ENCODE results near the gene UTP11. TPM values are rescaled to one million over a fixed set of nuclear protein-coding genes. Genes with fewer than 3 reads are reported as not detected.
"Not testable (repeated sequence)": the region's sequence is repeated elsewhere in the genome, so short reads cannot be mapped to it uniquely, and the experiment has no call there.

UTP11 gene
- total and polyA plus RNA-seq, 4 donors: 11.0 to 17.8 (median 11.8) TPM

- TF ChIP-seq RAD21 (IDR thresholded peaks at IDR 0.05) (no peak), TAF1 (conservative IDR thresholded peaks at IDR 0.05) (no peak), SP1 (IDR thresholded peaks at IDR 0.05) (no peak), NR2F2 (IDR thresholded peaks at IDR 0.05) (no peak)
- TF ChIP-seq, protein P1, sequence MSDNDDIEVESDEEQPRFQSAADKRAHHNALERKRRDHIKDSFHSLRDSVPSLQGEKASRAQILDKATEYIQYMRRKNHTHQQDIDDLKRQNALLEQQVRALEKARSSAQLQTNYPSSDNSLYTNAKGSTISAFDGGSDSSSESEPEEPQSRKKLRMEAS (IDR thresholded peaks at IDR 0.05): no peak
Measured at GRCh38 chr1:38030596-38031512, 18.3 kb downstream of the UTP11 start (continued).

GRCh38 chr1:38031513-38031866, 19.0 kb downstream of the UTP11 start:
- TF ChIP-seq HNF4A (conservative IDR thresholded peaks at IDR 0.05) (peak in 1 of 2 donors; percentile 9), REST (IDR thresholded peaks at IDR 0.05) (no peak)
- Histone ChIP-seq H3K9me3 (ENCODE audit: control insufficient read depth in 4 of 4, low read length in 3 of 4) (no peaks in the 10 kb centered on the region), H3K4me1 (ENCODE audit: control insufficient read depth in 4 of 4, insufficient read depth in 4 of 4, low read length in 3 of 4) (peaks cover 3 to 23% (median 14%) of the 10 kb centered on the region in 4 donors), H3K4me3 (ENCODE audit: low read depth in 1 of 3, low read length in 3 of 3) (no peak overlapping the region), H3K27ac (ENCODE audit: low read depth in 1 of 2, low read length in 2 of 2) (no peak overlapping the region), H3K36me3 (ENCODE audit: control insufficient read depth in 4 of 4, insufficient read depth in 3 of 4, low read depth in 1 of 4, low read length in 3 of 4) (no peaks in the 10 kb centered on the region), H3K9ac (ENCODE audit: low read depth in 1 of 2, low read length in 2 of 2) (no peak overlapping the region), H3K27me3 (ENCODE audit: control insufficient read depth in 4 of 4, insufficient read depth in 4 of 4, low read length in 3 of 4) (no peaks in the 10 kb centered on the region)
- 38% methylated on average over 4 of the region's 4 CpGs for WGBS
- DNase-seq (ENCODE audit: low spot score): no peak

GRCh38 chr1:38032992-38033391, 20.5 kb downstream of the UTP11 start:
- H3K9me3 ChIP-seq (ENCODE audit: control insufficient read depth in 4 of 4, low read length in 3 of 4); H3K9ac ChIP-seq (ENCODE audit: low read depth in 1 of 2, low read length in 2 of 2); DNase-seq (ENCODE audit: low spot score); H3K36me3 ChIP-seq (ENCODE audit: control insufficient read depth in 4 of 4, insufficient read depth in 3 of 4, low read depth in 1 of 4, low read length in 3 of 4); H3K27ac ChIP-seq (ENCODE audit: low read depth in 1 of 2, low read length in 2 of 2); H3K27me3 ChIP-seq (ENCODE audit: control insufficient read depth in 4 of 4, insufficient read depth in 4 of 4, low read length in 3 of 4); H3K4me3 ChIP-seq (ENCODE audit: low read depth in 1 of 3, low read length in 3 of 3): not testable (repeated sequence)
- 98% methylated on average over 2 of the region's 2 CpGs for WGBS
- H3K4me1 ChIP-seq (ENCODE audit: control insufficient read depth in 4 of 4, insufficient read depth in 4 of 4, low read length in 3 of 4): peaks cover 3 to 23% (median 14%) of the 10 kb centered on the region in 4 donors

DNA sequence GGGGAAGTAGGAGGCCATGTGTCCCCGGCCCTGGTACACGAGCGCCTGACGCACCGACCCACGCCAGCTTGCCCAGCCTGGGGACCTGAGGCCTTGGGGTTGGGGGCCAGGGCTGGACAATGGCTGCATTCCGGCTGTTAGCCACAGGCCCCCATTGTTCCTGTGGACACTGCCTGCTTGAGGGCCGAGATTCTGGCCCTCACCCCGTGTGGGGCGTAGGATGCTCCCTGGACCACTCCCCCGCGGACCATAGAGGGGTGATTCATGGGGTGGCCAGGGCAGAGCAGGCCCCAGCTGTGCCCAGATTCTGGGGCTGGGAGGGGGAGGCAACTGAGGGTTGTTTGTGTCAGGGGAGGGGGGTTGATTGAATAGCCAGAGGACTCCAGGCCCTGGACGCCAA, 22.3 kb downstream of the UTP11 start:
- no peaks in the 10 kb centered on the region for H3K27me3 ChIP-seq (ENCODE audit: control insufficient read depth in 4 of 4, insufficient read depth in 4 of 4, low read length in 3 of 4)
- DNase-seq (ENCODE audit: low spot score): no peak

More for the DNA sequence above, 22.3 kb downstream of the UTP11 start:
- no peaks in the 10 kb centered on the region for H3K36me3 ChIP-seq (ENCODE audit: control insufficient read depth in 4 of 4, insufficient read depth in 3 of 4, low read depth in 1 of 4, low read length in 3 of 4)
- H3K4me3 ChIP-seq (ENCODE audit: low read depth in 1 of 3, low read length in 3 of 3): no peak overlapping the region
- no peak overlapping the region for H3K9ac ChIP-seq (ENCODE audit: low read depth in 1 of 2, low read length in 2 of 2)
- H3K27ac ChIP-seq (ENCODE audit: low read depth in 1 of 2, low read length in 2 of 2): no peak overlapping the region
- 95% methylated on average over 13 of the region's 13 CpGs for WGBS
- no peaks in the 10 kb centered on the region for H3K9me3 ChIP-seq (ENCODE audit: control insufficient read depth in 4 of 4, low read length in 3 of 4)
- TF ChIP-seq TAF1 (conservative IDR thresholded peaks at IDR 0.05) (no peak), REST (IDR thresholded peaks at IDR 0.05) (no peak), JUND (IDR thresholded peaks at IDR 0.05) (no peak), FOXA2 (IDR thresholded peaks at IDR 0.05) (no peak), HNF4A (conservative IDR thresholded peaks at IDR 0.05) (no peak), NR2F2 (IDR thresholded peaks at IDR 0.05) (no peak), RXRA (IDR thresholded peaks at IDR 0.05) (no peak), RAD21 (IDR thresholded peaks at IDR 0.05) (no peak)
- TF ChIP-seq, protein P2, sequence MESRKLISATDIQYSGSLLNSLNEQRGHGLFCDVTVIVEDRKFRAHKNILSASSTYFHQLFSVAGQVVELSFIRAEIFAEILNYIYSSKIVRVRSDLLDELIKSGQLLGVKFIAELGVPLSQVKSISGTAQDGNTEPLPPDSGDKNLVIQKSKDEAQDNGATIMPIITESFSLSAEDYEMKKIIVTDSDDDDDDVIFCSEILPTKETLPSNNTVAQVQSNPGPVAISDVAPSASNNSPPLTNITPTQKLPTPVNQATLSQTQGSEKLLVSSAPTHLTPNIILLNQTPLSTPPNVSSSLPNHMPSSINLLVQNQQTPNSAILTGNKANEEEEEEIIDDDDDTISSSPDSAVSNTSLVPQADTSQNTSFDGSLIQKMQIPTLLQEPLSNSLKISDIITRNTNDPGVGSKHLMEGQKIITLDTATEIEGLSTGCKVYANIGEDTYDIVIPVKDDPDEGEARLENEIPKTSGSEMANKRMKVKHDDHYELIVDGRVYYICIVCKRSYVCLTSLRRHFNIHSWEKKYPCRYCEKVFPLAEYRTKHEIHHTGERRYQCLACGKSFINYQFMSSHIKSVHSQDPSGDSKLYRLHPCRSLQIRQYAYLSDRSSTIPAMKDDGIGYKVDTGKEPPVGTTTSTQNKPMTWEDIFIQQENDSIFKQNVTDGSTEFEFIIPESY (IDR thresholded peaks at IDR 0.05): no peak
- H3K4me1 ChIP-seq (ENCODE audit: control insufficient read depth in 4 of 4, insufficient read depth in 4 of 4, low read length in 3 of 4): peaks cover 2 to 16% (median 9%) of the 10 kb centered on the region in 4 donors
